Right renal cortex interstitium (tissue), 3 donors: ENCODE measurements around the gene TNNI2. TPM values are rescaled to one million over a fixed set of nuclear protein-coding genes. Genes with fewer than 3 reads are reported as not detected.
"Not testable (repeated sequence)": the region's sequence is repeated elsewhere in the genome, so short reads cannot be mapped to it uniquely, and the experiment has no call there.

Experiments used
- DNase-seq, 3 donors: peaks; one replicate each; pipeline ENCODE4 v3.0.0-alpha.2; 2013; ENCODE audit warnings: low read depth in 3 of 3, low spot score in 2 of 3
- polyA plus RNA-seq, 3 donors: library from polyadenylated mRNA; unstranded; fragments of 120-200 nt; gene quantifications; one replicate each; pipeline ENCODE4 v1.2.1, GENCODE V29; 2013; ENCODE audit not compliant: insufficient read length in 3 of 3

The TNNI2 gene
- polyA plus RNA-seq, 3 donors: 0.29 to 0.42 (median 0.40) TPM

- peak in 1 of 3 donors; percentile 75 for DNase-seq
Observed at GRCh38 chr11:1882265-1883238, 43.8 kb downstream of the TNNI2 start.

- DNase-seq: no peak
Observed at GRCh38 chr11:1883346-1884302, 44.8 kb downstream of the TNNI2 start.

- no peak for DNase-seq
Observed at GRCh38 chr11:1884303-1884700, 45.5 kb downstream of the TNNI2 start.

- not testable (repeated sequence) for DNase-seq
Observed at GRCh38 chr11:1886551-1886950, 47.8 kb downstream of the TNNI2 start.

GRCh38 chr11:1887451-1888346, 48.9 kb downstream of the TNNI2 start:
- no peak for DNase-seq

- no peak for DNase-seq
Observed at GRCh38 chr11:1888347-1888753, 49.6 kb downstream of the TNNI2 start.

- DNase-seq: no peak
Observed at GRCh38 chr11:1888811-1889210, 50.0 kb downstream of the TNNI2 start.

GRCh38 chr11:1889224-1889930, 50.6 kb downstream of the TNNI2 start:
- DNase-seq: no peak

- no peak for DNase-seq
Observed at GRCh38 chr11:1889941-1890855, 51.4 kb downstream of the TNNI2 start.

Other genes starting within 250 kb of the TNNI2 start
- under 1 TPM in 1 of 3 donors, not detected in 2; 0.21 TPM for gene KRTAP5-2, start 240.7 kb upstream of the TNNI2 start, polyA plus RNA-seq
- gene KRTAP5-3, start 230.5 kb upstream of the TNNI2 start, polyA plus RNA-seq: not detected
- not detected for gene KRTAP5-4, start 216.8 kb upstream of the TNNI2 start, polyA plus RNA-seq
- gene KRTAP5-5, start 209.2 kb upstream of the TNNI2 start, polyA plus RNA-seq: not detected
- gene KRTAP5-6, start 141.8 kb upstream of the TNNI2 start, polyA plus RNA-seq: not detected
- under 1 TPM; 0.11 to 0.30 (median 0.14) TPM for gene IFITM10, start 88.4 kb upstream of the TNNI2 start, polyA plus RNA-seq
- 100 to 1,000 TPM; 192 to 255 (median 211) TPM for gene CTSD, start 75.1 kb upstream of the TNNI2 start, polyA plus RNA-seq
- gene SYT8, start 4.0 kb upstream of the TNNI2 start, polyA plus RNA-seq: under 1 TPM in 1 of 3 donors, not detected in 2; 0.33 TPM
- gene LSP1, start 14.1 kb downstream of the TNNI2 start, polyA plus RNA-seq: 1 to 10 TPM; 4.2 to 4.8 (median 4.8) TPM
- under 1 TPM; 0.04 to 0.07 (median 0.07) TPM for gene PRR33, start 52.9 kb downstream of the TNNI2 start, polyA plus RNA-seq
- 1 to 10 TPM; 5.3 to 7.3 (median 5.9) TPM for gene TNNT3, start 80.7 kb downstream of the TNNI2 start, polyA plus RNA-seq
- gene MRPL23, start 108.4 kb downstream of the TNNI2 start, polyA plus RNA-seq: 10 to 100 TPM; 49.9 to 54.0 (median 50.6) TPM
- 1,000 to 10,000 TPM; 2,355 to 2,928 (median 2,601) TPM for gene H19, start 158.9 kb downstream of the TNNI2 start, polyA plus RNA-seq